Mononuclear cell (primary cell): ENCODE results near the gene SNX17. TPM values are rescaled to one million over a fixed set of nuclear protein-coding genes. Genes with fewer than 3 reads are reported as not detected.
A peak's percentile ranks its signal among the peaks of the same experiment; 100 is the strongest.

Experiments used
- H3K27me3 ChIP-seq: 2 replicates; pipeline ENCODE4 v1.6.0; 2011; ENCODE audit warnings: low read length, control low read depth; ENCODE audit not compliant: insufficient read depth
- H3K4me1 ChIP-seq: 2 replicates; pipeline ENCODE4 v1.5.1; 2011; ENCODE audit warnings: mild to moderate bottlenecking, low read length, control low read depth; ENCODE audit not compliant: insufficient read depth
- H3K4me3 ChIP-seq: 2 replicates; pipeline ENCODE4 v1.5.1; 2011; ENCODE audit warnings: mild to moderate bottlenecking, low read length, moderate library complexity
- H3K9me3 ChIP-seq: 2 replicates; pipeline ENCODE4 v1.5.1; 2011; ENCODE audit warnings: low read depth, mild to moderate bottlenecking, control low read depth, low read length
- total RNA-seq: library from RNA; depleted of rRNA; stranded (reverse); fragments of >200 nt; gene quantifications from one replicate; pipeline ENCODE4 v1.2.3, GENCODE V29; 2012

Gene SNX17
- total RNA-seq, 1 donor: 54.8 TPM

DNA sequence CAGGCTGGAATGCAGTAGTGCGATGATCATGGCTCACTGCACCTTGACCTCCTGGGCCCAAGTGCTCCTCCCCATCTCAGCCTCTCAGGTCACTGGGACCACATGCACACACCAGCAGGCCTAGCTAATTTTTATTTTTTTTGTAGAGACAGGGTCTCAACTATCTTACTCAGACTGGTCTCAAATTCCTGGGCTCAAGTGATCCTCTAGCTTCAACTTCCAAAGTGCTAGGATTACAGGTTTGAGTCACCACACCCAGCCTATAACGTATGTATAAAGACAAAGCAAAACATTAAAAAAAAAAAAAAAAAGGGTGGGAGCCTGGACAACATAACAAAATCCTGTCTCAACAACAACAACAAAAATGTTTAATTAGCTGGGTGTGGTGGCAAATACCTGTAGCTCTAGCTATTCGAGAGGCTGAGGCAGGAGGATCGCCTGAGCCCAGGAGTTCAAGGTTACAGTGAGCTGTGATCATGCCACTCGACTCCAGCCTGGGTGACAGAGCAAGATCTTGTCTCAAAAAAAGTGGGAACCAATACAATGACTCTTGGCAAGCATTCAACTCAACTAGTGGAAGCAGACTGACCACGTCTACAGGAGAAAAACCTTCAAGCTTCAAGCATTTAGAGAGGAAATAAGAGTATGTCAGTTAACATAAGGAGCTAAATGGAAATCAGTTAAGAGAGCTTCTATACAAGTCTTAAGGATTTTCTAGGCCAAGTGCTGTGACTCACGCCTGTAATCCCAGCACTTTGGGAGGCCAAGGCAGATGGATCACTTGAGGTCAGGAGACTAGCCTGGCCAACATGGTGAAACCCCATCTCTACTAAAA lies 16.4 kb upstream of the SNX17 start:
- H3K4me1 ChIP-seq: peaks cover 48% of the 10 kb centered on the region
- no peaks in the 10 kb centered on the region for H3K9me3 ChIP-seq
- no peak overlapping the region for H3K4me3 ChIP-seq
- H3K27me3 ChIP-seq: no peaks in the 10 kb centered on the region

DNA sequence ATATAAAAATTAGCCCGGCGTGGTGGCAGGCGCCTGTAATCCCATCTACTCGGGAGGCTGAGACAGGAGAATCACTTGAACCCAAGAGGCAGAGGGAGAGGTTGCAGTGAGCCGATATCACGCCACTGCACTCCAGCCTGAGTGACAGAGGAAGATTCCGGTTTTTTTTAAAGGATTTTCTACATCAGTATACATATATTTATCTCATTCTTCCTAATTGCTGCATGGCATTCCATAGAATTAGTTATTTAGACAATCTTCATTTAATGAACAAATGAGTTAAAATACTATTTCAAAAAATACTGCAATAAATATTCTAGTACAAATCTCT lies 15.9 kb upstream of the SNX17 start:
- no peaks in the 10 kb centered on the region for H3K9me3 ChIP-seq
- no peak overlapping the region for H3K4me3 ChIP-seq
- H3K4me1 ChIP-seq: peaks cover 48% of the 10 kb centered on the region
- H3K27me3 ChIP-seq: no peaks in the 10 kb centered on the region

DNA sequence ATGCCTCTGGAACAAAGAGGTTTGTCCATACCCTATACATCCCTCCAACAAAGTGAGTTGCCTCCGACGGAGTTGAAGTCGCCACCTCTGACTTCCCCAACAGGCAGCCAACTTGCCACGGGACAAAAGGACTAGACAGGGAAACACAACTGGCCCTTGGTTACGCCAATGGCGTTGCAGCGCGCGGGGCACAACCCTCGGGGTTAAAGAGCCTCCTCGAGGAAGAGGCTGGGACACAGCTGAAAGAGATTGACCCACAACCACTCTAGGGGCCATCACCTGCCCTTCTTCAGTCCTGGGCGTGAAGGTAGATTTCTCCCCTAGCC lies 14.4 kb upstream of the SNX17 start:
- Histone ChIP-seq H3K27me3 (no peaks in the 10 kb centered on the region), H3K4me3 (peak overlapping the region; percentile 67), H3K4me1 (peaks cover 48% of the 10 kb centered on the region), H3K9me3 (no peaks in the 10 kb centered on the region)

DNA sequence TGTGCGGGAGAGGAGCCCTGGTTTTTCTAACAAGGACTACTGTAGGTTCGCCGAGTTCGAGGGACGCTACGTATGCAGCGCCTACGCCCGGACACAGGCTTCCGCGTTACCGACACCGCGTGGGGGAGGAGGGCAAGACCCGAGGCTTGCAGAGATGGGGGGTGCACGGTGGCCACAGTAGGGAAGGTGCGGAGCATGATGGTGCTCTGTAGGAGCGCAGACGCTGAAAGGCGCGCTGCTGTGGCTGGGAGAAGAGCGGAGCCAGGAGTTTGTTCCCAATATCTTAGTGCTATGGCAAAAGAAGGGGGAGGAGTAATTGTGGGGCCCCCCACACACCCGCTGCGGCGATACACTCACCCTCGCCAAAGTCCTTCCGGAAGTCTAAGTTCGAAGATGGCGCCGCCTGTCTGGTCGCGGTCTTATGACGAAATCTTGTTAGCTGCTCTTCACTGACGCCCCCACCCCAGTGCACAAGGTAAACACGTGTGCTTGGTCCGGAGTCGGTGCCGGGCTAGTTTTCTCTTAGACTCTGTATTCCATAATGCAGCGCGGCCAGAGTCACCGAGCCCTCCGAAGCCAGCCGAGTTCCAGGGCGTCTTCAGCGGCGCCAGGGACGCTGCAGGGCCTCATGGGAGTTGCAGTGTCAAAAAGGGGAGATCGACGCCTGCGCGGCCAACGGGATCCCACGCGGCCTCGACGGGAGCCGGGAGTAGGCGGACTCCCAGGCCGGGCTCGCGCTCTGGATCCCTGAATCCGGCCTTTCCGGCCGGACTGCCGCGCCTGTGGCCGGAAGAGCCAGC lies 13.8 kb upstream of the SNX17 start, which contains the start of gene GTF3C2:
Gene GTF3C2 (minus strand): TSS at position 383 of the 800 bp plus-strand sequence. CDS start 13,210 bp downstream, outside the sequence.
- Histone ChIP-seq H3K9me3 (no peaks in the 10 kb centered on the region), H3K4me1 (peaks cover 45% of the 10 kb centered on the region), H3K4me3 (peak within 1 kb of the TSS; percentile 67), H3K27me3 (no peaks in the 10 kb centered on the region)

DNA sequence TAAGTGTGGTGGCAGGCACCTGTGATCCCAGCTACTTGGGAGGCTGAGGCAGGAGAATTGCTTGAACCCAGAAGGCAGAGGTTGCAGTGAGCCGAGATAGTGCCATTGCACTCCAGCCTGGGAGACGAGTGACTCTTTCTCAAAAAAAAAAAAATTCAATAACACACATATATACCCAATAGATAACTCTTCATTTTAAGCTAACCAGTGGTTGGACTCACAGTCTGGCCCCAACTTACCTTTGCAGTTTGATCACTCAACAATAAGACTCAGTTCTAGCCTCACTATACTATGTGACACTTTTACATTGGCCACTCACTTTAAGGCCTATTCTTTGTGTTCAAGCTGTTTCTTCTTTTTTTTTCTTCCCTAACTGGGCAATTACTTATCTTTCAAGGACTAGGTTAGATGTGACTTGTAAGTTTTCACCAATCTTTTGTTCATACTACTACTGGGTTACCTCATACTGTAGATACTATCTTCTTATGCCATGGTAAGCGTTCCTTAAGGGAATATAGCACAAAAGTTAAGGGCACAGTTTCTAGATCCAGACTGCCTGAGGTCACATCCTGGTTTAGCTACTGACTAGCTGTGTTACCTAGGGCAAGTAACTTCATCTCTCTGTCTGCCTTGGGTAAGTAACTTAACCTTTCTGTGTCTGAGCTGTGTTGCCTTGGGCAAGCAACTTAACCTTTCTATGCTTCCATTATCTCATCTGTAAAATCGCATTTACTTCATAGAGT lies 7.6 kb upstream of the SNX17 start:
- Histone ChIP-seq H3K27me3 (no peaks in the 10 kb centered on the region), H3K4me1 (peaks cover 5% of the 10 kb centered on the region), H3K4me3 (no peak overlapping the region), H3K9me3 (no peaks in the 10 kb centered on the region)

DNA sequence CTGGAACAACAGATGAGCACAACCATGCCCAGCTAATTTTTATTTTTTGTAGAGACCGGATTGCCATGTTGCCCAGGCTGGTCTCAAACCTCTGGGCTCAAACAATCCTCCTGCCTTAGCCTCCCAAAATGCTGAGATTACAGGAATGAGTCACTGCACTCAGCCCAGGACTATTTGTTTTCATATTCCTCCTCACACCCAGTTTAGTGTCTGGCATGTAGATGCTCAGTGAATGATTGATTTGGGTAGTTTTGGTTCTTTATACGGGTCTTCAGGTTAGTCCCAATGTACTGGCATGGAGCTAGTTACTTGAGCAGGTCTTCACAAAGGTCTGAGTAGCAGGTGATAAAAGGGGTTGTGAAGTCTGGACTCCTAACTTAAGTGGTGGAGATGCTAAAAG lies 6.5 kb upstream of the SNX17 start:
- H3K4me3 ChIP-seq: no peak overlapping the region
- H3K9me3 ChIP-seq: no peaks in the 10 kb centered on the region
- H3K4me1 ChIP-seq: peaks cover 5% of the 10 kb centered on the region
- H3K27me3 ChIP-seq: no peaks in the 10 kb centered on the region

DNA sequence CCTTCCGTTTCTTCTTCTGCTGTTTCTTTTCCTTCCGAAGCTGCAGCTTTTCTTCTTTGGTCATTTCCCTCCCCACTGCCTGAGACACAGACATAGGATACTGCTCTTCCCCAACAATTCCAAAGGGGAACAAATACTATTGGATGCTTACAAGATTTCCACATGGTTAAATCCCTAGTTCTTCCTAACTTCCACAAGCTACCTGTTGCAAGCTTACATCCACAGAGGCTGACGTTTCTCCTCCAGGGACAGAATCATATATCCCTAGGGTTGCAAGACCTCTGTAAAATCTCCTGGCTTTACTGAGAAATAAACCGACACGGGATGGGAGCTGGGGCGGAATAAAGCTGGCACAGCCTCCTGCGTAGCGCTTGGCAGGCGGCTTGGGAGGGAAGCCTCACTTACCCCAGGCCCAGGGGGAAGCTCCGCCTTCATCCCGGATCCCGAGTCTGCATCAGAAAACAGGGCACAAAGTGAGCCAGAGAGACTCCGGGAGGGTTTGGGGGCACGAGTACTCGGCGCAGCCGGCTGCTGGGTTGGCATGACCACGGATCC lies 868 bp upstream of the SNX17 start:
- Histone ChIP-seq H3K4me3 (peak overlapping the region; percentile 80), H3K9me3 (no peaks in the 10 kb centered on the region), H3K4me1 (peaks cover 37% of the 10 kb centered on the region), H3K27me3 (no peaks in the 10 kb centered on the region)

DNA sequence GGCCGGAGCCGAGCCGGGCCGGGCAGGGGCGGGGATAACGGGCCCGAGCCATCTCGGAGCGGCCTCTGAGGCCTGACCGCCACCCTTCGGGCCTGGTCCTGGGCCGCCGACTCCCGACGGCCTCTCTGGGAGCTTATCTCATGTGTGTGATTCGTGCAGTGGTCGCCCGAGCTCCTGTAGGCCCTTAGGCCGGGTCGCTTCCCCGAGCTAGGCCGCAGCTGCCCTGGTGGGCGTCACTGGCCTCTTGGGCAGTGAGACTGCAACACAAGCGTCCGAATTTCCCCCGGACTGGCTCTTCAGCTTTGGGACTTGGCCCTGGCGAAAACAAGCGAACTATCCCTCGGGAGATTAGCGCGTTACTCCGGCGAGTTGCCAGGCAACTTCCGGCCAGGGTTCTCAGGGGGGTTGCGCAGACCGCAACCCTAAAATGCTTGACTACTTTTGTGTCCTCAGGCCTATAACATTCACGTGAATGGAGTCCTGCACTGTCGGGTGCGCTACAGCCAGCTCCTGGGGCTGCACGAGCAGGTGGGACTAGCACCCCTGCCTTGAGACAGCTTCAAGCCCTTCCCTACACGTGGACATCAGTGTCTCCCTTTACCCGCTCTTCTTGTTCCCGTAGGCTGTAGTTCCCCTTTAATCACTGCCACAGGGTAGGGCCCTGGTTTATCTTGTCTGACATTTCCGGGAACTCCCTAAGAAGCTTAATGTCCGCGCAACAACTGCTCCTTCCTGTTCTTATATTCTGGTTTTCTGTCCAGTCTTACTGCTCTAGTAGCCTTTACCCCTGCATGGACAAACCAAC lies 602 bp downstream of the SNX17 start:
- peak overlapping the region; percentile 80 for H3K4me3 ChIP-seq
- H3K9me3 ChIP-seq: no peaks in the 10 kb centered on the region
- H3K27me3 ChIP-seq: no peaks in the 10 kb centered on the region
- peaks cover 37% of the 10 kb centered on the region for H3K4me1 ChIP-seq

DNA sequence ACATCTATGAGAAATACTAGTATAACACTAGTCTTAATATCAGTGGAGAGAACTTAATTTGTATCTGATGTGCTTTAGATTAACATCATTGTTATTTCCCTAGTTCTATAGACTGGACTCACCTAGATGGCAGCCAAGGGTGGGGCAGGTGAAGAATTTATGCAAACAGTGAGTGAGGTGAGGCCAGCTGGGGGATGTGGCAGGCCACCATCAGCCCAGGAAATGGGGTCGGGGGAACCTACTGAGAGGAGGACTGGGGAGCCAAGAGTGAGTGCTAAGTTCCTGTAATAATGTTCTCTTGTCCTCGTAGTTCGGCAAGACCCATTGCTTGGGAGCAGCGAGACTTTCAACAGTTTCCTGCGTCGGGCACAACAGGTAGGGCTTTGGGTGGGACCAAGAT lies 2.5 kb downstream of the SNX17 start:
- no peaks in the 10 kb centered on the region for H3K27me3 ChIP-seq
- H3K9me3 ChIP-seq: no peaks in the 10 kb centered on the region
- H3K4me1 ChIP-seq: peaks cover 37% of the 10 kb centered on the region
- no peak overlapping the region for H3K4me3 ChIP-seq

DNA sequence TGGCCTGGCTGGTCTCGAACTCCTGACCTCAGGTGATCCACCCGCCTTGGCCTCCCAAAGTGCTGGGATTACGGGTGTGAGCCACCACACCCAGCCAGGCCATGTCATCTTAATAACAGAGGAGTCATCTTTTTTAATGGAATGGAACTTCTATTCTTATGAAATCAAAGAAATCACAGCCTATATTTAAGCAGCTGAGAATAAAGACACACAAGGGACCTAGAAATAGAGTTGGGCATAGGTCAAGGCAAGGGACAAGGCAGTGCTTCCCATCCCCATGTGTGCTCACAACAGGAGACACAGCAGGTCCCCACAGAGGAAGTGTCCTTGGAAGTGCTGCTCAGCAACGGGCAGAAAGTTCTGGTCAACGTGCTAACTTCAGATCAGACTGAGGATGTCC lies 3.2 kb downstream of the SNX17 start:
- Histone ChIP-seq H3K4me1 (peaks cover 38% of the 10 kb centered on the region), H3K27me3 (no peaks in the 10 kb centered on the region), H3K4me3 (no peak overlapping the region), H3K9me3 (no peaks in the 10 kb centered on the region)

DNA sequence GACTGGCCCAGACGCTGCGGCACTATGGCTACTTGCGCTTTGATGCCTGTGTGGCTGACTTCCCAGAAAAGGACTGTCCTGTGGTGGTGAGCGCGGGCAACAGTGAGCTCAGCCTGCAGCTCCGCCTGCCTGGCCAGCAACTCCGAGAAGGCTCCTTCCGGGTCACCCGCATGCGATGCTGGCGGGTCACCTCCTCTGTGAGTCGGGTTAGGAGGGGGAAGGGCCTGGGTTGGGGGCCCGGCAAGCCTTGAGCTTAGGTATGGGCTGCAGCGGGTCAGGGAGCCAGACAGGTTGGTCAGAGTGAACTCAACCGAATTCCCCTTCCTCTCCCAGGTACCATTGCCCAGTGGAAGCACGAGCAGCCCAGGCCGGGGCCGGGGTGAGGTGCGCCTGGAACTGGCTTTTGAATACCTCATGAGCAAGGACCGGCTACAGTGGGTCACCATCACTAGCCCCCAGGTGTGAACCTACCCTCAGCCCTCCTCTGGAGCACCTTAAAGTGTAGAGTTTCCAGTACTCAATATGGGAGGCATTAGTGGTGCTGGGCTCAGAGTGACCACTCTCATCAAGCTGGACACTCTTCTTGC lies 5.2 kb downstream of the SNX17 start:
- Histone ChIP-seq H3K4me1 (peaks cover 41% of the 10 kb centered on the region), H3K9me3 (no peaks in the 10 kb centered on the region), H3K27me3 (no peaks in the 10 kb centered on the region)

DNA sequence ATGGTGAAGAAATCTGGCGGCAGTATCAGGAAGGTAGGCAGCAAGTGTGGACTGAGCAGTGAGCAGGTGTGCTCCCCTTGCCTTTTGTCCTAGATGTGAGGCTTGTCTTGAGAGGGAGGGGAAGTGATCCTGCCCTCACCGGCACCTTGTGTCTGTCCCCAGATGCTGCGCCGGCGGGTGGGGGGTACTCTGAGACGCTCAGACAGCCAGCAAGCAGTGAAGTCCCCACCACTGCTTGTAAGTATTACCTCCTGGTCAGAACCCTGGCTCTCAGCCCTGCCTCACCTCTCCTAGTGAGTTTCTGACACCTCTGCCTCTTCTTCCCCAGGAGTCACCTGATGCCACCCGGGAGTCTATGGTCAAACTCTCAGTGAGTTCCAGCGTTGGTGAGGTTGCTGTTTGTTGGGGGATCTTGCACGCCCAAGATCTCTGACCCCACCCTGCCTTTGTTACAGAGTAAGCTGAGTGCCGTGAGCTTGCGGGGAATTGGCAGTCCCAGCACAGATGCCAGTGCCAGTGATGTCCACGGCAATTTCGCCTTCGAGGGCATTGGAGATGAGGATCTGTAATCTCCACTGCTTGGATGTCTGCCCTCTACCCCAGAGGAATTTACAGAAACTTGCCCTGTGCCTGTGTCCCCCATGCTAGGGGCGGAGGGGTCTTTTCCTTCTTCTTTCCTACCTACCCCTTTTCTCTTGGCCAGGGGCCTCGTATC lies 5.9 kb downstream of the SNX17 start:
- Histone ChIP-seq H3K9me3 (no peaks in the 10 kb centered on the region), H3K4me3 (no peak overlapping the region), H3K4me1 (peaks cover 41% of the 10 kb centered on the region), H3K27me3 (no peaks in the 10 kb centered on the region)

More for the DNA sequence above, 5.2 kb downstream of the SNX17 start:
- H3K4me3 ChIP-seq: no peak overlapping the region

DNA sequence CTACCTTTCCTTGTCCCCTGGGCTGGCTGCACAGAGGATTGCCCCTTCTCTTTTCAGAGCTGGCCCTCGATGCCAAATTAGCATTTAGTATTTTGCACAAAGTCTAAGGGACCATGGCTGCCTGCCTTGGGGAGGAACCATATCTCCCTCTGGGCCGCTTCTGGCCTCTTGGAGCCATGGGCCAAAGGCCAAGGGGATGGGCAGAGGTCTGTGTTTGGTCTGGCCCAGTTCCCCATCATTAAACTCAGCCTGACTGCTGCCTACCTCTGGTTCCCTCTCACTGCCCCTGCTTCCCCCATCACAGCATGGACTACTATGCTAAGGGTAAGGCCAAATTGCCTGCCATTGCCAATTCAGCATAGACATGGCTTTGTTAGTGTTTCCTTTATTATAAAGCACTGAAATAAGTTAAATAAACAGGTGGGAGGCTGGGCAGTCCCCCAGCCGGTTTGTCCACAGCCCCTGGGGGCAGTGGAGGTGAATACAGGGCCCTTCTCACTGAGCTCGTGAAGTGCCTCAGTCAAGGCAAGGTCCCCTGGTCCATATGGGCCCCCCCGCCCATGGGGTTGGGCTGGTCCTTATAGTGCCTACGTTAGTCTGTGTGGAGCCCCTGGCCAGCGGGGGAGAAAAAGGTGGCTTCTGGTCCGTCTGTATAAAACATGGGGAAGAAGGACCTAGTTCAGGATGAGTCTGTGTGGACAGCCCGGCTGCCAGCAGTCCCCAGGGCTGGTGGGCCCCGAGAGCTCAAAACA lies 6.6 kb downstream of the SNX17 start:
- Histone ChIP-seq H3K27me3 (no peaks in the 10 kb centered on the region), H3K4me1 (peaks cover 35% of the 10 kb centered on the region), H3K4me3 (no peak overlapping the region), H3K9me3 (no peaks in the 10 kb centered on the region)
